HEK293 (cell line): ENCODE data around the gene TTLL5.

ENCODE experiments used
- CTCF ChIA-PET: fragments of 350-600 bp; formaldehyde crosslinking; extraction: SDS; loops from one replicate; lab custom pipeline; 2021; ENCODE audit warnings: antibody characterized with exemption; lab: Yijun Ruan, JAX
- POLR2A ChIA-PET: fragments of 300-600 bp; formaldehyde crosslinking; extraction: SDS; loops from one replicate; lab custom pipeline; 2020; ENCODE audit warnings: antibody characterized with exemption, inconsistent platforms; lab: Yijun Ruan, JAX
- H3K27ac ChIP-seq: fragments of 200-500 bp; sonication (Bioruptor generic); 2 replicates; pipeline ENCODE4 v1.5.1; 2014; ENCODE audit warnings: low read depth, low read length, control low read depth, inconsistent platforms; ENCODE audit errors: extremely low read depth
- H3K36me3 ChIP-seq, 2 experiments: fragments of 200-500 bp in 1 of 2; sonication (Bioruptor generic) in 1 of 2; 1 replicate in 1 of 2; 2 replicates in 1 of 2; pipeline ENCODE4 v1.5.1; 2014 to 2017; ENCODE audit warnings: inconsistent platforms in 2 of 2, low read length in 2 of 2; ENCODE audit not compliant: control insufficient read depth in 2 of 2, insufficient read depth in 1 of 2
- H3K4me1 ChIP-seq: fragments of 200-500 bp; sonication (Bioruptor generic); 2 replicates; pipeline ENCODE4 v1.5.1; 2014; ENCODE audit warnings: mild to moderate bottlenecking, low read length, inconsistent platforms; ENCODE audit not compliant: control insufficient read depth, insufficient read depth
- H3K4me3 ChIP-seq: 2 replicates; pipeline ENCODE4 v1.5.1; 2011; ENCODE audit warnings: low read depth, mild to moderate bottlenecking, control low read depth, low read length, moderate library complexity
- H3K9me3 ChIP-seq: fragments of 200-500 bp; sonication (Bioruptor generic); 2 replicates; pipeline ENCODE4 v1.5.1; 2014; ENCODE audit warnings: low read depth, low read length, inconsistent platforms; ENCODE audit not compliant: control insufficient read depth, insufficient read depth
- INSM2 ChIP-seq: fragments of 450-650 bp; formaldehyde crosslinking; IDR thresholded peaks from 2 replicates; pipeline ENCODE4 v1.5.1; 2016; ENCODE audit warnings: missing biosample characterization, missing genetic modification characterization
- MEIS1 ChIP-seq: sonication (generic); formaldehyde crosslinking; IDR thresholded peaks from 2 replicates; pipeline ENCODE4 v1.8.1; 2022; ENCODE audit warnings: missing genetic modification reagents, mild to moderate bottlenecking, borderline replicate concordance
- ZBTB44 ChIP-seq: fragments of 450-650 bp; IDR thresholded peaks from 2 replicates; pipeline ENCODE4 v1.5.1; 2018; ENCODE audit warnings: missing biosample characterization, mild to moderate bottlenecking, missing genetic modification characterization
- ZFP3 ChIP-seq: fragments of 450-650 bp; formaldehyde crosslinking; IDR thresholded peaks from 2 replicates; pipeline ENCODE4 v1.5.1; 2016; ENCODE audit warnings: low read depth, missing biosample characterization, missing genetic modification characterization
- ZNF10 ChIP-seq: fragments of 450-650 bp; formaldehyde crosslinking; IDR thresholded peaks from 2 replicates; pipeline ENCODE4 v1.5.1; 2017; ENCODE audit warnings: missing biosample characterization, missing genetic modification characterization
- ZNF175 ChIP-seq: fragments of 450-650 bp; formaldehyde crosslinking; IDR thresholded peaks from 2 replicates; pipeline ENCODE4 v1.5.1; 2016; ENCODE audit warnings: missing biosample characterization, missing genetic modification characterization
- ZNF26 ChIP-seq: fragments of 450-650 bp; formaldehyde crosslinking; IDR thresholded peaks from 2 replicates; pipeline ENCODE4 v1.5.1; 2016; ENCODE audit warnings: missing biosample characterization, missing genetic modification characterization
- ZNF341 ChIP-seq: fragments of 450-650 bp; formaldehyde crosslinking; IDR thresholded peaks from 2 replicates; pipeline ENCODE4; 2016; ENCODE audit warnings: low read depth, missing biosample characterization, missing genetic modification characterization
- ZNF48 ChIP-seq: fragments of 450-650 bp; formaldehyde crosslinking; IDR thresholded peaks from 2 replicates; pipeline ENCODE4 v1.5.1; 2016; ENCODE audit warnings: missing biosample characterization, missing genetic modification characterization
- ZNF501 ChIP-seq: fragments of 450-650 bp; formaldehyde crosslinking; IDR thresholded peaks from 2 replicates; pipeline ENCODE4 v1.5.1; 2016; ENCODE audit warnings: missing biosample characterization, missing genetic modification characterization
- ZNF510 ChIP-seq: fragments of 450-650 bp; formaldehyde crosslinking; IDR thresholded peaks from 2 replicates; pipeline ENCODE4 v1.5.1; 2018; ENCODE audit warnings: mild to moderate bottlenecking, missing genetic modification characterization, missing biosample characterization; ENCODE audit not compliant: insufficient replicate concordance
- ZNF558 ChIP-seq: fragments of 450-650 bp; formaldehyde crosslinking; IDR thresholded peaks from 2 replicates; pipeline ENCODE4 v1.5.1; 2016; ENCODE audit warnings: missing biosample characterization, missing genetic modification characterization
- ZNF600 ChIP-seq: fragments of 450-650 bp; formaldehyde crosslinking; IDR thresholded peaks from 2 replicates; pipeline ENCODE4 v1.5.1; 2016; ENCODE audit warnings: missing biosample characterization, missing genetic modification characterization
- ZNF610 ChIP-seq: fragments of 450-650 bp; formaldehyde crosslinking; IDR thresholded peaks from 2 replicates; pipeline ENCODE4 v1.5.1; 2016; ENCODE audit warnings: missing biosample characterization, missing genetic modification characterization, borderline replicate concordance
- ZNF623 ChIP-seq: fragments of 450-650 bp; formaldehyde crosslinking; IDR thresholded peaks from 2 replicates; pipeline ENCODE4 v1.5.1; 2016; ENCODE audit warnings: missing biosample characterization, missing genetic modification characterization
- ZNF626 ChIP-seq: fragments of 450-650 bp; sonication (Bioruptor Pico); formaldehyde crosslinking; IDR thresholded peaks from 2 replicates; pipeline ENCODE4 v1.5.1; 2018; ENCODE audit warnings: missing biosample characterization, missing genetic modification characterization, inconsistent platforms
- ZNF707 ChIP-seq: fragments of 450-650 bp; formaldehyde crosslinking; IDR thresholded peaks from 2 replicates; pipeline ENCODE4 v1.5.1; 2016; ENCODE audit warnings: missing biosample characterization, missing genetic modification characterization
- ZNF785 ChIP-seq: fragments of 450-650 bp; formaldehyde crosslinking; IDR thresholded peaks from 2 replicates; pipeline ENCODE4 v1.5.1; 2016; ENCODE audit warnings: missing biosample characterization, missing genetic modification characterization
- ZNF791 ChIP-seq: fragments of 450-650 bp; formaldehyde crosslinking; IDR thresholded peaks from 2 replicates; pipeline ENCODE4 v1.5.1; 2016; ENCODE audit warnings: missing biosample characterization, missing genetic modification characterization
- ZSCAN30 ChIP-seq: fragments of 450-650 bp; IDR thresholded peaks from 2 replicates; pipeline ENCODE4 v1.5.1; 2018; ENCODE audit warnings: missing biosample characterization, mild to moderate bottlenecking, missing genetic modification characterization, moderate library complexity
- ZSCAN4 ChIP-seq: fragments of 450-650 bp; formaldehyde crosslinking; IDR thresholded peaks from 2 replicates; pipeline ENCODE4 v1.5.1; 2017; ENCODE audit warnings: missing biosample characterization, missing genetic modification characterization
- ZSCAN5A ChIP-seq: fragments of 450-650 bp; formaldehyde crosslinking; IDR thresholded peaks from 2 replicates; pipeline ENCODE4 v1.5.1; 2016; ENCODE audit warnings: missing biosample characterization, missing genetic modification characterization
- ZXDB ChIP-seq: fragments of 450-650 bp; formaldehyde crosslinking; IDR thresholded peaks from 2 replicates; pipeline ENCODE4 v1.5.1; 2016; ENCODE audit warnings: missing biosample characterization, missing genetic modification characterization

TTLL5 gene

GRCh38 chr14:75848167-75848913 is 187.3 kb downstream of the TTLL5 start:
- H3K9me3 ChIP-seq = no peaks in the 10 kb centered on the region
- H3K36me3 ChIP-seq = peaks cover 0 to 2% of the 10 kb centered on the region in 2 experiments; a peak in 2 of 3 replicates
- ChIA-PET POLR2A (no interaction called here), CTCF (no interaction called here)
- no peak overlapping the region for H3K27ac ChIP-seq
- no peak for TF ChIP-seq ZNF510 (tag by site-specific recombination)
- no peak for TF ChIP-seq ZBTB44
- no peak for TF ChIP-seq ZNF785 (tag by site-specific recombination)
- TF ChIP-seq ZXDB (tag by site-specific recombination) = no peak
- TF ChIP-seq ZNF175 (tag by site-specific recombination) = no peak
- no peak overlapping the region for H3K4me3 ChIP-seq
- no peaks in the 10 kb centered on the region for H3K4me1 ChIP-seq

GRCh38 chr14:75849300-75849895 is 188.4 kb downstream of the TTLL5 start:
- CTCF ChIA-PET = no interaction called here
- Histone ChIP-seq H3K4me3 (no peak overlapping the region), H3K4me1 (no peaks in the 10 kb centered on the region), H3K27ac (no peak overlapping the region), H3K36me3 (peaks cover 0 to 2% of the 10 kb centered on the region in 2 experiments; a peak in 2 of 3 replicates), H3K9me3 (no peaks in the 10 kb centered on the region)
- POLR2A ChIA-PET = no interaction called here
- no peak for TF ChIP-seq ZSCAN30 (tag by site-specific recombination)
- TF ChIP-seq ZNF501 (tag by site-specific recombination) = no peak
- no peak for TF ChIP-seq ZNF600
- no peak for TF ChIP-seq ZFP3
- TF ChIP-seq ZNF26 = no peak
- TF ChIP-seq ZNF791 (tag by site-specific recombination) = no peak
- no peak for TF ChIP-seq ZNF610
- TF ChIP-seq ZNF626 (tag by site-specific recombination) = no peak

- ChIA-PET CTCF (no interaction called here), POLR2A (no interaction called here)
- H3K4me1 ChIP-seq = no peaks in the 10 kb centered on the region
- H3K9me3 ChIP-seq = no peaks in the 10 kb centered on the region
- H3K27ac ChIP-seq = no peak overlapping the region
- no peak overlapping the region for H3K4me3 ChIP-seq
- peaks cover 0 to 2% of the 10 kb centered on the region in 2 experiments; a peak in 2 of 3 replicates for H3K36me3 ChIP-seq
- TF ChIP-seq ZXDB (tag by site-specific recombination) = no peak
- no peak for TF ChIP-seq ZNF48 (tag by site-specific recombination)
- no peak for TF ChIP-seq ZSCAN4 (tag by site-specific recombination)
- TF ChIP-seq ZNF10 (tag by site-specific recombination) = no peak
- no peak for TF ChIP-seq ZNF558 (tag by site-specific recombination)
- TF ChIP-seq MEIS1 = no peak
- no peak for TF ChIP-seq ZNF26
- TF ChIP-seq INSM2 (tag by site-specific recombination) = no peak
- TF ChIP-seq ZSCAN5A (tag by site-specific recombination) = no peak
- no peak for TF ChIP-seq ZNF341 (tag by site-specific recombination)
- TF ChIP-seq ZNF623 (tag by site-specific recombination) = no peak
- TF ChIP-seq ZNF707 = no peak
These were observed 190.5 kb downstream of the TTLL5 start for GRCh38 chr14:75851574-75851866.
